Measurements from ENCODE around the gene KRTAP2-1. TPM values are rescaled to one million over a fixed set of nuclear protein-coding genes. Genes with fewer than 3 reads are reported as not detected.
A peak's percentile ranks its signal among the peaks of the same experiment; 100 is the strongest.

The KRTAP2-1 gene
- total and polyA plus RNA-seq, 2 of the 13 experiments (the other 11 are each of a cell fraction or from before 2014, with no cell fraction given) = not detected

DNA sequence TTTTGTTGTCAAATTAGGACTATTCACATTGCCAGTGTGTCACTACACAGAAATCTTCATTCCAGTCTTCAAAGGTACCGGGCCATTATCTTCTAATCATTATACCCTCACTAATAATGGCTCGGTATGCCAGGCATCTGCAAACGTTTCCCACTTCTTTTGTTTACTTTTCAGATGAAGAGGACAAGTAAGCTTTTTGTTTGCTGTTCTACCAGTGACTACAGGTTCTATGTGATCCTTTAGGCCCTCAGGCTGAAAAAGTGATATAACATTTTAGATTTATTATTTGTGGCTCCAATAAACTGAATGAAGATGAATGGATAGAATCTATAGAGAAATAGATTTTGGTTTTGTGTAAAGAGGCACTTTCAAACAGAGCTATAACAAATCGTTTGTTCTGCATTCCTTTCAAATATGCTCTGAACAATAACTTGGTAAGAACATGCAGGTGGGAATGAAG, 37.8 kb downstream of the KRTAP2-1 start (continued):
- TF ChIP-seq, protein P1, sequence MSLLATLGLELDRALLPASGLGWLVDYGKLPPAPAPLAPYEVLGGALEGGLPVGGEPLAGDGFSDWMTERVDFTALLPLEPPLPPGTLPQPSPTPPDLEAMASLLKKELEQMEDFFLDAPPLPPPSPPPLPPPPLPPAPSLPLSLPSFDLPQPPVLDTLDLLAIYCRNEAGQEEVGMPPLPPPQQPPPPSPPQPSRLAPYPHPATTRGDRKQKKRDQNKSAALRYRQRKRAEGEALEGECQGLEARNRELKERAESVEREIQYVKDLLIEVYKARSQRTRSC (CRISPR knock-in tag; IDR thresholded peaks at IDR 0.05; ENCODE audit: low read depth) = no peak
- TF ChIP-seq POLR2G (IDR thresholded peaks at IDR 0.05; ENCODE audit: low read depth, low read length) (no peak), PTBP1 (IDR thresholded peaks at IDR 0.05; ENCODE audit: low read depth, low read length, poor library complexity, severe bottlenecking) (no peak), ZNF460 (CRISPR knock-in tag; IDR thresholded peaks at IDR 0.05; ENCODE audit: borderline replicate concordance) (no peak), GPN1 (CRISPR knock-in tag; IDR thresholded peaks at IDR 0.05; ENCODE audit: borderline replicate concordance) (no peak), ZBTB21 (CRISPR knock-in tag; IDR thresholded peaks at IDR 0.05) (no peak), THYN1 (CRISPR knock-in tag; IDR thresholded peaks at IDR 0.05; ENCODE audit: borderline replicate concordance, low read depth) (no peak), ZFY (CRISPR knock-in tag; IDR thresholded peaks at IDR 0.05) (no peak), SP5 (CRISPR knock-in tag; IDR thresholded peaks at IDR 0.05; ENCODE audit: borderline replicate concordance, low read depth) (peak; percentile 37; the same call in 1 of the 2 replicates), SIX4 (CRISPR knock-in tag; IDR thresholded peaks at IDR 0.05) (0 out of 2 replicates have a peak, but pooled peaks have one; percentile 34), ZFP90 (CRISPR knock-in tag; IDR thresholded peaks at IDR 0.05; ENCODE audit: borderline replicate concordance) (no peak)
- TF ChIP-seq, protein P2, sequence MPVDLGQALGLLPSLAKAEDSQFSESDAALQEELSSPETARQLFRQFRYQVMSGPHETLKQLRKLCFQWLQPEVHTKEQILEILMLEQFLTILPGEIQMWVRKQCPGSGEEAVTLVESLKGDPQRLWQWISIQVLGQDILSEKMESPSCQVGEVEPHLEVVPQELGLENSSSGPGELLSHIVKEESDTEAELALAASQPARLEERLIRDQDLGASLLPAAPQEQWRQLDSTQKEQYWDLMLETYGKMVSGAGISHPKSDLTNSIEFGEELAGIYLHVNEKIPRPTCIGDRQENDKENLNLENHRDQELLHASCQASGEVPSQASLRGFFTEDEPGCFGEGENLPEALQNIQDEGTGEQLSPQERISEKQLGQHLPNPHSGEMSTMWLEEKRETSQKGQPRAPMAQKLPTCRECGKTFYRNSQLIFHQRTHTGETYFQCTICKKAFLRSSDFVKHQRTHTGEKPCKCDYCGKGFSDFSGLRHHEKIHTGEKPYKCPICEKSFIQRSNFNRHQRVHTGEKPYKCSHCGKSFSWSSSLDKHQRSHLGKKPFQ (CRISPR knock-in tag; IDR thresholded peaks at IDR 0.05; ENCODE audit: insufficient replicate concordance) = no peak
- TF ChIP-seq, protein P3, sequence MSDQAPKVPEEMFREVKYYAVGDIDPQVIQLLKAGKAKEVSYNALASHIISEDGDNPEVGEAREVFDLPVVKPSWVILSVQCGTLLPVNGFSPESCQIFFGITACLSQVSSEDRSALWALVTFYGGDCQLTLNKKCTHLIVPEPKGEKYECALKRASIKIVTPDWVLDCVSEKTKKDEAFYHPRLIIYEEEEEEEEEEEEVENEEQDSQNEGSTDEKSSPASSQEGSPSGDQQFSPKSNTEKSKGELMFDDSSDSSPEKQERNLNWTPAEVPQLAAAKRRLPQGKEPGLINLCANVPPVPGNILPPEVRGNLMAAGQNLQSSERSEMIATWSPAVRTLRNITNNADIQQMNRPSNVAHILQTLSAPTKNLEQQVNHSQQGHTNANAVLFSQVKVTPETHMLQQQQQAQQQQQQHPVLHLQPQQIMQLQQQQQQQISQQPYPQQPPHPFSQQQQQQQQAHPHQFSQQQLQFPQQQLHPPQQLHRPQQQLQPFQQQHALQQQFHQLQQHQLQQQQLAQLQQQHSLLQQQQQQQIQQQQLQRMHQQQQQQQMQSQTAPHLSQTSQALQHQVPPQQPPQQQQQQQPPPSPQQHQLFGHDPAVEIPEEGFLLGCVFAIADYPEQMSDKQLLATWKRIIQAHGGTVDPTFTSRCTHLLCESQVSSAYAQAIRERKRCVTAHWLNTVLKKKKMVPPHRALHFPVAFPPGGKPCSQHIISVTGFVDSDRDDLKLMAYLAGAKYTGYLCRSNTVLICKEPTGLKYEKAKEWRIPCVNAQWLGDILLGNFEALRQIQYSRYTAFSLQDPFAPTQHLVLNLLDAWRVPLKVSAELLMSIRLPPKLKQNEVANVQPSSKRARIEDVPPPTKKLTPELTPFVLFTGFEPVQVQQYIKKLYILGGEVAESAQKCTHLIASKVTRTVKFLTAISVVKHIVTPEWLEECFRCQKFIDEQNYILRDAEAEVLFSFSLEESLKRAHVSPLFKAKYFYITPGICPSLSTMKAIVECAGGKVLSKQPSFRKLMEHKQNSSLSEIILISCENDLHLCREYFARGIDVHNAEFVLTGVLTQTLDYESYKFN (CRISPR knock-in tag; conservative IDR thresholded peaks at IDR 0.05) = peak; percentile 89
- TF ChIP-seq, protein P4, sequence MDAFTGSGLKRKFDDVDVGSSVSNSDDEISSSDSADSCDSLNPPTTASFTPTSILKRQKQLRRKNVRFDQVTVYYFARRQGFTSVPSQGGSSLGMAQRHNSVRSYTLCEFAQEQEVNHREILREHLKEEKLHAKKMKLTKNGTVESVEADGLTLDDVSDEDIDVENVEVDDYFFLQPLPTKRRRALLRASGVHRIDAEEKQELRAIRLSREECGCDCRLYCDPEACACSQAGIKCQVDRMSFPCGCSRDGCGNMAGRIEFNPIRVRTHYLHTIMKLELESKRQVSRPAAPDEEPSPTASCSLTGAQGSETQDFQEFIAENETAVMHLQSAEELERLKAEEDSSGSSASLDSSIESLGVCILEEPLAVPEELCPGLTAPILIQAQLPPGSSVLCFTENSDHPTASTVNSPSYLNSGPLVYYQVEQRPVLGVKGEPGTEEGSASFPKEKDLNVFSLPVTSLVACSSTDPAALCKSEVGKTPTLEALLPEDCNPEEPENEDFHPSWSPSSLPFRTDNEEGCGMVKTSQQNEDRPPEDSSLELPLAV (CRISPR knock-in tag; conservative IDR thresholded peaks at IDR 0.05; ENCODE audit: low read depth) = no peak
- TF ChIP-seq, protein P5, sequence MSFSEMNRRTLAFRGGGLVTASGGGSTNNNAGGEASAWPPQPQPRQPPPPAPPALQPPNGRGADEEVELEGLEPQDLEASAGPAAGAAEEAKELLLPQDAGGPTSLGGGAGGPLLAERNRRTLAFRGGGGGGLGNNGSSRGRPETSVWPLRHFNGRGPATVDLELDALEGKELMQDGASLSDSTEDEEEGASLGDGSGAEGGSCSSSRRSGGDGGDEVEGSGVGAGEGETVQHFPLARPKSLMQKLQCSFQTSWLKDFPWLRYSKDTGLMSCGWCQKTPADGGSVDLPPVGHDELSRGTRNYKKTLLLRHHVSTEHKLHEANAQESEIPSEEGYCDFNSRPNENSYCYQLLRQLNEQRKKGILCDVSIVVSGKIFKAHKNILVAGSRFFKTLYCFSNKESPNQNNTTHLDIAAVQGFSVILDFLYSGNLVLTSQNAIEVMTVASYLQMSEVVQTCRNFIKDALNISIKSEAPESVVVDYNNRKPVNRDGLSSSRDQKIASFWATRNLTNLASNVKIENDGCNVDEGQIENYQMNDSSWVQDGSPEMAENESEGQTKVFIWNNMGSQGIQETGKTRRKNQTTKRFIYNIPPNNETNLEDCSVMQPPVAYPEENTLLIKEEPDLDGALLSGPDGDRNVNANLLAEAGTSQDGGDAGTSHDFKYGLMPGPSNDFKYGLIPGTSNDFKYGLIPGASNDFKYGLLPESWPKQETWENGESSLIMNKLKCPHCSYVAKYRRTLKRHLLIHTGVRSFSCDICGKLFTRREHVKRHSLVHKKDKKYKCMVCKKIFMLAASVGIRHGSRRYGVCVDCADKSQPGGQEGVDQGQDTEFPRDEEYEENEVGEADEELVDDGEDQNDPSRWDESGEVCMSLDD (CRISPR knock-in tag; IDR thresholded peaks at IDR 0.05; ENCODE audit: borderline replicate concordance) = no peak
- TF ChIP-seq, protein P6, sequence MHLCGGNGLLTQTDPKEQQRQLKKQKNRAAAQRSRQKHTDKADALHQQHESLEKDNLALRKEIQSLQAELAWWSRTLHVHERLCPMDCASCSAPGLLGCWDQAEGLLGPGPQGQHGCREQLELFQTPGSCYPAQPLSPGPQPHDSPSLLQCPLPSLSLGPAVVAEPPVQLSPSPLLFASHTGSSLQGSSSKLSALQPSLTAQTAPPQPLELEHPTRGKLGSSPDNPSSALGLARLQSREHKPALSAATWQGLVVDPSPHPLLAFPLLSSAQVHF (CRISPR knock-in tag; IDR thresholded peaks at IDR 0.05) = no peak

All from HepG2 (cell line).